Esophagus squamous epithelium (tissue), 4 donors: Measurements from ENCODE around the gene BDKRB2.

Experiments used
- POLR2A ChIP-seq, 4 donors: fragments of 450-650 bp; IDR thresholded peaks; one replicate each; pipeline ENCODE4 v1.6.1; 2017; ENCODE audit warnings: antibody characterized with exemption in 4 of 4, mild to moderate bottlenecking in 4 of 4, moderate library complexity in 3 of 4
- TF ChIP-seq, protein P1 (sequence below), 6 experiments: fragments of 450-650 bp in 4 of 6; fragments of 200-600 bp in 2 of 6; sonication (generic) in 2 of 6; IDR thresholded peaks; one replicate each; pipeline ENCODE4 v1.5.1; 2016 to 2019; ENCODE audit warnings: antibody characterized with exemption in 6 of 6, mild to moderate bottlenecking in 4 of 6, moderate library complexity in 4 of 6

- no peak for TF ChIP-seq POLR2A (IDR thresholded peaks at IDR 0.05)
- TF ChIP-seq, protein P1, sequence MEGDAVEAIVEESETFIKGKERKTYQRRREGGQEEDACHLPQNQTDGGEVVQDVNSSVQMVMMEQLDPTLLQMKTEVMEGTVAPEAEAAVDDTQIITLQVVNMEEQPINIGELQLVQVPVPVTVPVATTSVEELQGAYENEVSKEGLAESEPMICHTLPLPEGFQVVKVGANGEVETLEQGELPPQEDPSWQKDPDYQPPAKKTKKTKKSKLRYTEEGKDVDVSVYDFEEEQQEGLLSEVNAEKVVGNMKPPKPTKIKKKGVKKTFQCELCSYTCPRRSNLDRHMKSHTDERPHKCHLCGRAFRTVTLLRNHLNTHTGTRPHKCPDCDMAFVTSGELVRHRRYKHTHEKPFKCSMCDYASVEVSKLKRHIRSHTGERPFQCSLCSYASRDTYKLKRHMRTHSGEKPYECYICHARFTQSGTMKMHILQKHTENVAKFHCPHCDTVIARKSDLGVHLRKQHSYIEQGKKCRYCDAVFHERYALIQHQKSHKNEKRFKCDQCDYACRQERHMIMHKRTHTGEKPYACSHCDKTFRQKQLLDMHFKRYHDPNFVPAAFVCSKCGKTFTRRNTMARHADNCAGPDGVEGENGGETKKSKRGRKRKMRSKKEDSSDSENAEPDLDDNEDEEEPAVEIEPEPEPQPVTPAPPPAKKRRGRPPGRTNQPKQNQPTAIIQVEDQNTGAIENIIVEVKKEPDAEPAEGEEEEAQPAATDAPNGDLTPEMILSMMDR (IDR thresholded peaks at IDR 0.05): no peak
Measured at GRCh38 chr14:96182546-96182945, 22.1 kb upstream of the BDKRB2 start.
